ENCODE measurements around the gene SORCS1. TPM values are rescaled to one million over a fixed set of nuclear protein-coding genes. Genes with fewer than 3 reads are reported as not detected.

Gene SORCS1
- total RNA-seq, 1 donor from 2014 or later, result 11.1 TPM

DNA sequence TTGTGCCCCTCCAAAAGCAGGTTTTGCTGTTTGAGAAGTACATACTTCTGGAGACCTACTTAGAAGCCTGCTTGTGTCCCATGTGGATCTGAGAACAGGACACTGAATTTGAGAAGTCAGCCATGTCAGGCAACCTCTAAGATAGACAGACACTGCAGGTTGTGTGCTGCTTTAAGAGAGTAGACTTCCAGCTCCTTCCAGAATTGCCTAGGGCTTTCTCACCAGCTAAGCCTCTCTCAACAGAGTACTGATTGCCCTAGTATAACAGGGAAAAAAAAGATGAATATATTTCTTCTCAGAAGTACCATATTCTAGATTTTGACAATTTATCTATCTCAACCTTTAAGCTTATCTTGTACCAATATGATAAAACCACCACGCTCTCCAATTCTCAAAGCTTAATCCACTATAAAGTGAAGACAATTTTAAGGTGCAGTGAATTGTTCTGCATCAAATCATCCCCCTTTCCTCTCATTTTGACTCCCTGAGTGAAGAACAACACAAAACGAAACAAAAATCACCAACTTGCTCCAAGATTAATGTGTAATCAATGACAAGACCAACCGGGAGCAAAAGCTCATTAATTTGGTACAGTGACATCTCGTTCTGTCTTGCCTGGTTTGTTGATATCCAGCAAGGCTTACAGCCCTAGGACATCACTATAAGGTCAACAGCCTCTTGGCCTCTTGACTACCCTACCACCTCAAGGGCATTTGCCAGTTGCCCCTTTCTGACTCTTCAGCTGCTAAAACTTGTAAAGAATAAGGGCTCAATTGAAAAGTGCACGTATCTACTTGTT, 214.6 kb downstream of the SORCS1 start:
- Histone ChIP-seq H3K27me3 (no peaks in the 10 kb centered on the region), H2AFZ (replicated peaks) (no peak overlapping the region), H4K20me1 (ENCODE audit: low read depth) (no peaks in the 10 kb centered on the region), H3K79me2 (ENCODE audit: low read depth) (no peaks in the 10 kb centered on the region), H3K9me3 (ENCODE audit: low read depth) (no peaks in the 10 kb centered on the region), H3K4me1 (no peaks in the 10 kb centered on the region), H3F3A (ENCODE audit: low read depth) (no peaks in the 10 kb centered on the region), H3K36me3 (no peaks in the 10 kb centered on the region), H3K27ac (no peak overlapping the region), H3K9ac (no peak overlapping the region), H3K4me2 (no peak overlapping the region), H3K4me3 (no peak overlapping the region)
- no peak for DNase-seq (ENCODE audit: low spot score)
- no peak overlapping the region for H3K4me3 Mint-ChIP-seq
- no peaks in the 10 kb centered on the region for H3K27me3 Mint-ChIP-seq (ENCODE audit: insufficient read depth, low read depth)
- H3K9me3 Mint-ChIP-seq, result no peaks in the 10 kb centered on the region
- peaks cover 2% of the 10 kb centered on the region for H3K36me3 Mint-ChIP-seq
- no peaks in the 10 kb centered on the region for H3K4me1 Mint-ChIP-seq
- TF ChIP-seq EZH2 (IDR thresholded peaks at IDR 0.05) (no peak), EZH2phosphoT487 (IDR thresholded peaks at IDR 0.05) (no peak)
- TF ChIP-seq, protein P1, sequence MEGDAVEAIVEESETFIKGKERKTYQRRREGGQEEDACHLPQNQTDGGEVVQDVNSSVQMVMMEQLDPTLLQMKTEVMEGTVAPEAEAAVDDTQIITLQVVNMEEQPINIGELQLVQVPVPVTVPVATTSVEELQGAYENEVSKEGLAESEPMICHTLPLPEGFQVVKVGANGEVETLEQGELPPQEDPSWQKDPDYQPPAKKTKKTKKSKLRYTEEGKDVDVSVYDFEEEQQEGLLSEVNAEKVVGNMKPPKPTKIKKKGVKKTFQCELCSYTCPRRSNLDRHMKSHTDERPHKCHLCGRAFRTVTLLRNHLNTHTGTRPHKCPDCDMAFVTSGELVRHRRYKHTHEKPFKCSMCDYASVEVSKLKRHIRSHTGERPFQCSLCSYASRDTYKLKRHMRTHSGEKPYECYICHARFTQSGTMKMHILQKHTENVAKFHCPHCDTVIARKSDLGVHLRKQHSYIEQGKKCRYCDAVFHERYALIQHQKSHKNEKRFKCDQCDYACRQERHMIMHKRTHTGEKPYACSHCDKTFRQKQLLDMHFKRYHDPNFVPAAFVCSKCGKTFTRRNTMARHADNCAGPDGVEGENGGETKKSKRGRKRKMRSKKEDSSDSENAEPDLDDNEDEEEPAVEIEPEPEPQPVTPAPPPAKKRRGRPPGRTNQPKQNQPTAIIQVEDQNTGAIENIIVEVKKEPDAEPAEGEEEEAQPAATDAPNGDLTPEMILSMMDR (IDR thresholded peaks at IDR 0.05), result no peak
- no peak overlapping the region for H3K27ac Mint-ChIP-seq

DNA sequence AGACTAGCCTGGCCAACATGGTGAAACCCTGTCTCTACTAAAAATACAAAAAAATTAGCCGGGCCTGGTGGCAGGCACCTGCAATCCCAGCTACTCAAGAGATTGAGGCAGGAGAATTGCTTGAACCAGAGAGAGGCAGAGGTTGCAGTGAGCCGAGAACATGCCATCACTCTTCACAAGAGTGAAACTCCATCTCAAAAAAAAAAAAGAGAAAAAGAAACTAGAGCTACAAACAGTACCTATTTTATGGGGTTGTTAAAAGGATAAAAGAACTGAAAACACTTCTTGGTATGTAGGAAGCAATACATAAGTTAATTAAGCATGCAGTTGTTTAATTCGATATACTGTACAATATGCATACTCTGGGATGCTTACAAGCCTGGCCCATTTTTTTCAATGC, 216.9 kb downstream of the SORCS1 start:
- Mint-ChIP-seq H3K27ac (no peak overlapping the region), H3K4me1 (no peaks in the 10 kb centered on the region), H3K36me3 (peaks cover 2% of the 10 kb centered on the region), H3K4me3 (no peak overlapping the region), H3K27me3 (ENCODE audit: insufficient read depth, low read depth) (no peaks in the 10 kb centered on the region), H3K9me3 (no peaks in the 10 kb centered on the region)
- H3K4me3 ChIP-seq, result no peak overlapping the region
- H3K4me2 ChIP-seq, result no peak overlapping the region
- no peaks in the 10 kb centered on the region for H3K27me3 ChIP-seq
- H3K4me1 ChIP-seq, result no peaks in the 10 kb centered on the region
- H3K9me3 ChIP-seq (ENCODE audit: low read depth), result no peaks in the 10 kb centered on the region
- H3K27ac ChIP-seq, result no peak overlapping the region
- H3K9ac ChIP-seq, result no peak overlapping the region
- no peaks in the 10 kb centered on the region for H3K36me3 ChIP-seq
- no peak for DNase-seq (ENCODE audit: low spot score)
- no peak overlapping the region for H2AFZ ChIP-seq (replicated peaks)
- H4K20me1 ChIP-seq (ENCODE audit: low read depth), result no peaks in the 10 kb centered on the region
- TF ChIP-seq, protein P1 (IDR thresholded peaks at IDR 0.05), result no peak
- TF ChIP-seq EZH2 (IDR thresholded peaks at IDR 0.05) (no peak), EZH2phosphoT487 (IDR thresholded peaks at IDR 0.05) (no peak)
- H3K79me2 ChIP-seq (ENCODE audit: low read depth), result no peaks in the 10 kb centered on the region
- H3F3A ChIP-seq (ENCODE audit: low read depth), result no peaks in the 10 kb centered on the region

DNA sequence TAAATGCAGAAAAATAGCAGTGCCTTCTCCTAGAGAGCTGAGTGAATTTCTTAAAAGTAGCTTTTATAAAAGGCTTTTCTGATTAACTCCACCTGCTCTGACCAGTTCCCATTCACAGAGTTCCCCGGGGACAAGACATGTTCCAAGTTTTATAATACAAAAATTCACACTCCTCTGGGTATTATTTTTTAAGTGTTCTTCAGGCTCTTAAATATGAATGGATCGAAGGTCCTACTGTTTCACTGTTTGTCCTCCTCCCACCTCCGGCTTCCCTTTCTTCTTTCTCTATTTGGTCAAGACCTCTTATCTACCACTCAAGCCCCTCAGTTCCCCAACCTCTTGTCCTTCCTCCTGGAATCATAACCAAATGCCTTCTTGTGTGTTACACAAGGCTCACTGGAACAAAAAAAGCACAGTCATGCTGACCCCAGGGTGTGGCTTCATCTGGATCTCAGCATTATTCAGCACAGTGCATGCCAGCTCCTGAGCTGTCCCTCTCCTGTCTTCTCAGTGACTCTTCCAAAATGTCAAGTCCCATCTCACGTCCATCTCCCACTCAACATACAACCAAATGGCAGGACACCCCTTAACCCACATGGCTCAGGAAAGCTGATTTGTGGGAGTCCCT, 222.4 kb downstream of the SORCS1 start:
- Histone ChIP-seq H3K4me2 (no peak overlapping the region), H3F3A (ENCODE audit: low read depth) (no peaks in the 10 kb centered on the region), H3K9ac (no peak overlapping the region), H3K4me3 (no peak overlapping the region), H4K20me1 (ENCODE audit: low read depth) (no peaks in the 10 kb centered on the region), H3K27me3 (no peaks in the 10 kb centered on the region), H2AFZ (replicated peaks) (no peak overlapping the region), H3K79me2 (ENCODE audit: low read depth) (no peaks in the 10 kb centered on the region), H3K9me3 (ENCODE audit: low read depth) (no peaks in the 10 kb centered on the region), H3K27ac (no peak overlapping the region), H3K36me3 (no peaks in the 10 kb centered on the region), H3K4me1 (peaks cover 9% of the 10 kb centered on the region)
- no peak overlapping the region for H3K27ac Mint-ChIP-seq
- H3K27me3 Mint-ChIP-seq (ENCODE audit: insufficient read depth, low read depth), result no peaks in the 10 kb centered on the region
- no peak overlapping the region for H3K4me3 Mint-ChIP-seq
- peaks cover 7% of the 10 kb centered on the region for H3K9me3 Mint-ChIP-seq
- DNase-seq (ENCODE audit: low spot score), result no peak
- peaks cover 3% of the 10 kb centered on the region for H3K36me3 Mint-ChIP-seq
- peaks cover 25% of the 10 kb centered on the region for H3K4me1 Mint-ChIP-seq
- TF ChIP-seq EZH2phosphoT487 (IDR thresholded peaks at IDR 0.05) (no peak), EZH2 (IDR thresholded peaks at IDR 0.05) (no peak)
- TF ChIP-seq, protein P1 (IDR thresholded peaks at IDR 0.05), result no peak

All from neural progenitor cell (in vitro differentiated cells).